HCT116 (cell line): Measurements from ENCODE around the gene RNU6-9. TPM values are rescaled to one million over a fixed set of nuclear protein-coding genes. Genes with fewer than 3 reads are reported as not detected.

ENCODE experiments used
- ATAC-seq: fragments of 200-7000 bp; cut with Tn5 transposase; 2 replicates; pipeline ENCODE4 v1.9.1; 2020; ENCODE audit warnings: mild to moderate bottlenecking, moderate library complexity
- BruUV-seq: library from RNA; stranded (reverse); fragments of 400-500 nt; replicated peaks from 2 replicates; lab custom pipeline; 2021; lab: Mats Ljungman, UMichigan
- CTCF ChIA-PET: fragments of 300-600 bp; sonication (Branson Sonifier 250); formaldehyde crosslinking; loops from one replicate; lab custom pipeline; 2021; ENCODE audit warnings: antibody characterized with exemption; lab: Charles Lee
- POLR2A ChIA-PET: fragments of 300-600, 350-600 bp; sonication (Branson Sonifier 250); formaldehyde crosslinking; loops from one replicate; lab custom pipeline; 2021; ENCODE audit warnings: antibody characterized with exemption; lab: Charles Lee
- RAD21 ChIA-PET, 2 experiments: fragments of 300-600 bp; sonication (Branson Sonifier 250); formaldehyde crosslinking; loops; one replicate each; lab custom pipeline; 2023; ENCODE audit warnings: low total read pairs in 2 of 2; ENCODE audit not compliant: uncharacterized antibody in 2 of 2, unreplicated experiment in 2 of 2, low non-redundant PET in 1 of 2; lab: Charles Lee
- DNase-seq: peaks from one replicate; pipeline ENCODE4 v3.0.0-alpha.2; 2010; ENCODE audit warnings: low read depth, low spot score
- H2AFZ ChIP-seq: fragments of 200-600 bp; shearing (Covaris generic), sonication (generic); 2 replicates; pipeline ENCODE4 v1.6.1; 2017; ENCODE audit warnings: low read depth, mixed run types, mixed read lengths, antibody characterized with exemption, low read length; ENCODE audit not compliant: poor library complexity, severe bottlenecking
- H3K27ac ChIP-seq: 2 replicates; pipeline ENCODE4 v1.5.1; 2012; ENCODE audit warnings: low read depth, low read length
- H3K27me3 ChIP-seq: fragments of 200-600 bp; sonication (generic); 2 replicates; pipeline ENCODE4 v1.6.1; 2016; ENCODE audit warnings: mixed run types, low read length, mixed read lengths; ENCODE audit not compliant: insufficient read depth
- H3K36me3 ChIP-seq, 2 experiments: fragments of 200-500 bp in 1 of 2; fragments of 200-600 bp in 1 of 2; sonication (Bioruptor generic) in 1 of 2; sonication (generic) in 1 of 2; 2 replicates each; pipeline versions ENCODE4 v1.5.1 to v1.6.1; 2014 to 2016; ENCODE audit warnings: low read length in 2 of 2, inconsistent platforms in 1 of 2, mixed read lengths in 1 of 2, mixed run types in 1 of 2; ENCODE audit not compliant: insufficient read depth in 2 of 2, control insufficient read depth in 1 of 2
- H3K4me1 ChIP-seq, 2 experiments: fragments of 200-600 bp in 1 of 2; sonication (generic) in 1 of 2; 2 replicates each; pipeline versions ENCODE4 v1.5.1 to v1.6.1; 2012 to 2017; ENCODE audit warnings: low read length in 2 of 2, inconsistent platforms in 1 of 2, mild to moderate bottlenecking in 1 of 2, mixed read lengths in 1 of 2, mixed run types in 1 of 2, moderate library complexity in 1 of 2; ENCODE audit not compliant: insufficient read depth in 2 of 2, control insufficient read depth in 1 of 2
- H3K4me2 ChIP-seq: fragments of 200-600 bp; sonication (generic); 2 replicates; pipeline ENCODE4 v1.6.1; 2017; ENCODE audit warnings: mixed run types, low read length, mixed read lengths
- H3K4me3 ChIP-seq, 2 experiments: fragments of 200-600 bp in 1 of 2; sonication (generic) in 1 of 2; replicated peaks in 1 of 2; 2 replicates each; pipeline ENCODE4 v1.5.1; 2011 to 2016; ENCODE audit warnings: low read length in 2 of 2, control low read depth in 1 of 2, low read depth in 1 of 2, mild to moderate bottlenecking in 1 of 2, mixed read lengths in 1 of 2, mixed run types in 1 of 2
- H3K79me2 ChIP-seq: fragments of 200-600 bp; sonication (generic); 2 replicates; pipeline ENCODE4 v1.6.1; 2017; ENCODE audit warnings: mild to moderate bottlenecking, mixed run types, low read length, moderate library complexity, mixed read lengths; ENCODE audit not compliant: insufficient read depth
- H3K9ac ChIP-seq: fragments of 200-600 bp; sonication (generic); 2 replicates; pipeline ENCODE4 v1.6.1; 2016; ENCODE audit warnings: low read length, mixed read lengths
- H3K9me2 ChIP-seq: fragments of 200-600 bp; sonication (generic), shearing (Covaris generic); 2 replicates; pipeline ENCODE4 v1.6.1; 2017; ENCODE audit warnings: mixed run types, mild to moderate bottlenecking, moderate library complexity; ENCODE audit not compliant: insufficient read depth
- H3K9me3 ChIP-seq, 2 experiments: fragments of 200-500 bp in 1 of 2; fragments of 200-600 bp in 1 of 2; sonication (Bioruptor generic) in 1 of 2; sonication (generic) in 1 of 2; 2 replicates each; pipeline ENCODE4 v1.6.1; 2014 to 2017; ENCODE audit warnings: low read length in 2 of 2, mixed read lengths in 2 of 2, inconsistent platforms in 1 of 2, low read depth in 1 of 2, mild to moderate bottlenecking in 1 of 2, mixed run types in 1 of 2, moderate library complexity in 1 of 2; ENCODE audit not compliant: control insufficient read depth in 1 of 2, insufficient read depth in 1 of 2
- H4K20me1 ChIP-seq: fragments of 200-600 bp; sonication (generic), shearing (Covaris generic); 2 replicates; pipeline ENCODE4 v1.6.1; 2017; ENCODE audit warnings: mixed run types, mild to moderate bottlenecking, moderate library complexity; ENCODE audit not compliant: insufficient read depth
- CBX3 ChIP-seq: IDR thresholded peaks from 2 replicates; pipeline ENCODE4 v1.6.1; 2012; ENCODE audit warnings: low read depth
- CEBPB ChIP-seq: IDR thresholded peaks from 2 replicates; pipeline ENCODE4 v1.6.1; 2012; ENCODE audit warnings: low read depth
- JUND ChIP-seq: IDR thresholded peaks from 2 replicates; pipeline ENCODE4 v1.6.1; 2012
- SP1 ChIP-seq: IDR thresholded peaks from 2 replicates; pipeline ENCODE4 v1.6.1; 2012; ENCODE audit warnings: low read depth
- YY1 ChIP-seq: IDR thresholded peaks from 2 replicates; pipeline ENCODE4 v1.6.1; 2011; ENCODE audit warnings: low read length, low read depth, moderate library complexity, mild to moderate bottlenecking; ENCODE audit not compliant: insufficient replicate concordance; ENCODE audit errors: extremely low read depth
- ZFX ChIP-seq: fragments of 450-650 bp; IDR thresholded peaks from 2 replicates; pipeline ENCODE4 v1.6.1; 2017
- intact Hi-C: fragments of 100-400 bp; cut with micrococcal nuclease; formaldehyde crosslinking; loops from 2 replicates; pipeline ENCODE4 v1.10.0; 2022
- total RNA-seq: library from RNA; stranded (reverse); gene quantifications from one replicate; pipeline ENCODE4 v1.2.1, GENCODE V29; 2021; ENCODE audit not compliant: unreplicated experiment

RNU6-9 gene
- total RNA-seq, 1 experiment from 2014 or later = not detected

- no peak overlapping the region for H2AFZ ChIP-seq
- H3K9me2 ChIP-seq = no peaks in the 10 kb centered on the region
- H3K4me1 ChIP-seq = peaks cover 5 to 10% of the 10 kb centered on the region in 2 experiments; a peak in 3 of 4 replicates
- POLR2A ChIA-PET = interaction anchor here (1.0 to 1.1 kb wide), 2 partner anchors 10 to 98 kb away, joined by 3 to 4 read pairs; partner anchors contain the start of gene CFD
- intact Hi-C loops = no loop called here
- peak; percentile 53 for ATAC-seq
- H3K4me3 ChIP-seq = no peak overlapping the region
- no peak for DNase-seq
- RAD21 ChIA-PET = interaction anchor here in 1 of 2 experiments (0.6 kb wide), 1 partner anchor 9 kb away, joined by 3 read pairs; the partner anchor contains the start of gene CFD
- CTCF ChIA-PET = no interaction called here
- peak overlapping the region; percentile 8; the same call in 1 of the 2 replicates for H3K27ac ChIP-seq
- H3K79me2 ChIP-seq = no peaks in the 10 kb centered on the region
- no peak overlapping the region for H3K9ac ChIP-seq
- peak overlapping the region; percentile 51 for H3K4me2 ChIP-seq
- no peaks in the 10 kb centered on the region for H3K27me3 ChIP-seq
- TF ChIP-seq CBX3 (no peak), YY1 (no peak), SP1 (no peak), CEBPB (no peak)
- H3K36me3 ChIP-seq = no peaks in the 10 kb centered on the region
- no peaks in the 10 kb centered on the region for H3K9me3 ChIP-seq
- H4K20me1 ChIP-seq = no peaks in the 10 kb centered on the region
- BruUV-seq = no TSS peak
These were observed 42.9 kb upstream of the RNU6-9 start for GRCh38 chr19:850221-850978.

GRCh38 chr19:850979-851335, 42.3 kb upstream of the RNU6-9 start:
- Histone ChIP-seq H3K27ac (peak overlapping the region; percentile 8; the same call in 1 of the 2 replicates), H3K4me1 (peaks cover 5 to 10% of the 10 kb centered on the region in 2 experiments; a peak in 3 of 4 replicates), H3K9me3 (no peaks in the 10 kb centered on the region), H2AFZ (no peak overlapping the region), H3K4me3 (no peak overlapping the region), H3K79me2 (no peaks in the 10 kb centered on the region), H4K20me1 (no peaks in the 10 kb centered on the region), H3K36me3 (no peaks in the 10 kb centered on the region), H3K4me2 (peak overlapping the region; percentile 51; the same call in 1 of the 2 replicates), H3K27me3 (no peaks in the 10 kb centered on the region), H3K9me2 (no peaks in the 10 kb centered on the region), H3K9ac (no peak overlapping the region)
- ChIA-PET RAD21 (no interaction called here), POLR2A (interaction anchor here (1.1 kb wide), 1 partner anchor 9 kb away, joined by 4 read pairs; the partner anchor contains the start of gene CFD), CTCF (no interaction called here)
- no TSS peak for BruUV-seq
- ATAC-seq (peak; percentile 26), DNase-seq (no peak)
- intact Hi-C loops = no loop called here
- 0 out of 2 replicates have a peak, but pooled peaks have one; percentile 10 for TF ChIP-seq ZFX
- TF ChIP-seq JUND = no peak
